GM18909 (cell line): Measurements from ENCODE around the gene CFAP46.
"Not testable (repeated sequence)": the region's sequence is repeated elsewhere in the genome, so short reads cannot be mapped to it uniquely, and the experiment has no call there.

Source experiments
- ATAC-seq: cut with Tn5 transposase; IDR thresholded peaks from one replicate; pipeline ENCODE4 v1.9.1; 2021; ENCODE audit warnings: mild to moderate bottlenecking; ENCODE audit not compliant: unreplicated experiment, poor library complexity

CFAP46 gene

GRCh38 chr10:132964707-132965410 lies 22.5 kb upstream of the CFAP46 start:
- not testable (repeated sequence) for ATAC-seq

- ATAC-seq, result no peak
Measured at GRCh38 chr10:132964231-132964630, 21.9 kb upstream of the CFAP46 start.

- no peak for ATAC-seq
Measured at GRCh38 chr10:132963430-132963960, 21.1 kb upstream of the CFAP46 start.

- peak; percentile 49 for ATAC-seq
Measured at GRCh38 chr10:132962623-132963429, 20.5 kb upstream of the CFAP46 start.

- peak; percentile 69 for ATAC-seq
Measured at GRCh38 chr10:132961787-132962622, 19.6 kb upstream of the CFAP46 start.

- ATAC-seq, result no peak
Measured at GRCh38 chr10:132961420-132961786, 19.0 kb upstream of the CFAP46 start.

- ATAC-seq, result no peak
Measured at GRCh38 chr10:132960631-132961419, 18.5 kb upstream of the CFAP46 start.

GRCh38 chr10:132960071-132960472 lies 17.7 kb upstream of the CFAP46 start:
- ATAC-seq, result no peak

- ATAC-seq, result no peak
Measured at GRCh38 chr10:132959559-132959961, 17.2 kb upstream of the CFAP46 start.

- no peak for ATAC-seq
Measured at GRCh38 chr10:132958883-132959558, 16.7 kb upstream of the CFAP46 start.

- ATAC-seq, result no peak
Measured at GRCh38 chr10:132957981-132958882, 15.9 kb upstream of the CFAP46 start.

- ATAC-seq, result no peak
Measured at GRCh38 chr10:132957131-132957530, 14.8 kb upstream of the CFAP46 start.

GRCh38 chr10:132956259-132956658 lies 13.9 kb upstream of the CFAP46 start:
- ATAC-seq, result not testable (repeated sequence)

GRCh38 chr10:132955479-132955878 lies 13.1 kb upstream of the CFAP46 start:
- ATAC-seq, result no peak

- ATAC-seq, result no peak
Measured at GRCh38 chr10:132953428-132953827, 11.1 kb upstream of the CFAP46 start.

- ATAC-seq, result no peak
Measured at GRCh38 chr10:132951926-132952325, 9.6 kb upstream of the CFAP46 start.

- ATAC-seq, result no peak
Measured at GRCh38 chr10:132948351-132948750, 6.0 kb upstream of the CFAP46 start.

GRCh38 chr10:132947843-132948242 lies 5.5 kb upstream of the CFAP46 start:
- no peak for ATAC-seq
